Smooth muscle cell (in vitro differentiated cells): ENCODE measurements around the gene ISG15. TPM values are rescaled to one million over a fixed set of nuclear protein-coding genes. Genes with fewer than 3 reads are reported as not detected.

ENCODE experiments used
- DNase-seq: peaks from one replicate; lab custom pipeline; 2025; ENCODE audit not compliant: unreplicated experiment; lab: John Stamatoyannopoulos, UW
- H2AFZ ChIP-seq: fragments of 200-600 bp; sonication (generic); 2 replicates; pipeline ENCODE4 v1.6.0; 2016; ENCODE audit warnings: antibody characterized with exemption, low read depth, mild to moderate bottlenecking
- H3F3A ChIP-seq: fragments of 200-600 bp; sonication (generic); 2 replicates; pipeline ENCODE4 v1.6.0; 2017; ENCODE audit warnings: antibody characterized with exemption, low read depth
- H3K27ac ChIP-seq: fragments of 200-600 bp; sonication (generic); 2 replicates; pipeline ENCODE4 v1.5.1; 2016; ENCODE audit warnings: low read depth, mild to moderate bottlenecking
- H3K27me3 ChIP-seq: fragments of 200-600 bp; sonication (generic); 2 replicates; pipeline ENCODE4 v1.6.1; 2016; ENCODE audit warnings: low read depth, mild to moderate bottlenecking
- H3K36me3 ChIP-seq: fragments of 200-600 bp; sonication (generic); 2 replicates; pipeline ENCODE4 v1.5.1; 2016; ENCODE audit warnings: low read depth
- H3K4me1 ChIP-seq: fragments of 200-600 bp; sonication (generic); 2 replicates; pipeline ENCODE4 v1.5.1; 2016; ENCODE audit warnings: low read depth
- H3K4me2 ChIP-seq: fragments of 200-600 bp; sonication (generic); 2 replicates; pipeline ENCODE4 v1.6.0; 2016; ENCODE audit warnings: mild to moderate bottlenecking
- H3K4me3 ChIP-seq: fragments of 200-600 bp; sonication (generic); 2 replicates; pipeline ENCODE4 v1.5.1; 2016; ENCODE audit warnings: mild to moderate bottlenecking
- H3K79me2 ChIP-seq: fragments of 200-600 bp; sonication (generic); 2 replicates; pipeline ENCODE4 v1.6.0; 2016; ENCODE audit warnings: low read depth, mild to moderate bottlenecking
- H3K9ac ChIP-seq: fragments of 200-600 bp; sonication (generic); 2 replicates; pipeline ENCODE4 v1.6.0; 2016; ENCODE audit warnings: low read depth
- H3K9me3 ChIP-seq: fragments of 200-600 bp; sonication (generic); replicated peaks from 2 replicates; pipeline ENCODE4 v1.5.1; 2016; ENCODE audit warnings: low read depth
- H4K20me1 ChIP-seq: fragments of 200-600 bp; sonication (generic); 2 replicates; pipeline ENCODE4 v1.6.0; 2016; ENCODE audit warnings: low read depth
- CTCF ChIP-seq: fragments of 200-600 bp; sonication (generic); IDR thresholded peaks from 2 replicates; pipeline ENCODE4 v1.5.1; 2017; ENCODE audit warnings: borderline replicate concordance, mild to moderate bottlenecking, antibody characterized with exemption; ENCODE audit not compliant: insufficient read depth, poor library complexity, severe bottlenecking
- WGBS: methylation state at CpG from one replicate; pipeline ENCODE4 v1.1.7; 2016; ENCODE audit warnings: low lambda C conversion rate; 5-methylcytosine and 5-hydroxymethylcytosine counted together
- polyA plus RNA-seq: library from polyadenylated mRNA; unstranded; fragments of >200 nt; fragmentation: Nextera tagmentation; extraction: Ambion mirVana; gene quantifications from 2 replicates; pipeline ENCODE4 v1.2.1, GENCODE V29; 2016
- total RNA-seq: library from RNA; depleted of rRNA; stranded (reverse); fragments of >200 nt; gene quantifications from 2 replicates; pipeline ENCODE4 v1.2.3, GENCODE V29; 2014

The ISG15 gene
- total and polyA plus RNA-seq, 2 experiments from 2014 or later = 109 to 147 TPM

GRCh38 chr1:978835-979743, 34.2 kb upstream of the ISG15 start:
- Histone ChIP-seq H3K36me3 (no peaks in the 10 kb centered on the region), H3K4me1 (no peaks in the 10 kb centered on the region), H2AFZ (no peak overlapping the region), H4K20me1 (no peaks in the 10 kb centered on the region), H3K4me3 (no peak overlapping the region), H3K9me3 (no peaks in the 10 kb centered on the region), H3K79me2 (no peaks in the 10 kb centered on the region), H3K9ac (no peak overlapping the region), H3K27me3 (peaks cover 8% of the 10 kb centered on the region), H3K27ac (no peak overlapping the region), H3K4me2 (no peak overlapping the region), H3F3A (no peaks in the 10 kb centered on the region)
- WGBS = 90% methylated on average over 60 of the region's 60 CpGs
- no peak for DNase-seq
- no peak for TF ChIP-seq CTCF

GRCh38 chr1:979744-980072, 33.6 kb upstream of the ISG15 start:
- no peaks in the 10 kb centered on the region for H3K9me3 ChIP-seq

GRCh38 chr1:980137-980571, 33.1 kb upstream of the ISG15 start:
- no peaks in the 10 kb centered on the region for H4K20me1 ChIP-seq
- no peak for DNase-seq
- no peak overlapping the region for H3K9ac ChIP-seq
- H3K9me3 ChIP-seq = no peaks in the 10 kb centered on the region
- no peak overlapping the region for H2AFZ ChIP-seq
- TF ChIP-seq CTCF = no peak
- H3K4me1 ChIP-seq = no peaks in the 10 kb centered on the region
- H3K36me3 ChIP-seq = no peaks in the 10 kb centered on the region
- peaks cover 9% of the 10 kb centered on the region for H3K27me3 ChIP-seq
- no peaks in the 10 kb centered on the region for H3K79me2 ChIP-seq
- no peaks in the 10 kb centered on the region for H3F3A ChIP-seq
- no peak overlapping the region for H3K4me3 ChIP-seq
- no peak overlapping the region for H3K27ac ChIP-seq
- WGBS = 89% methylated on average over 13 of the region's 13 CpGs
- H3K4me2 ChIP-seq = no peak overlapping the region

More at GRCh38 chr1:979744-980072, 33.6 kb upstream of the ISG15 start:
- Histone ChIP-seq H4K20me1 (no peaks in the 10 kb centered on the region), H3K4me1 (no peaks in the 10 kb centered on the region), H3K4me2 (no peak overlapping the region), H3K79me2 (no peaks in the 10 kb centered on the region), H3K36me3 (no peaks in the 10 kb centered on the region), H3K27me3 (peaks cover 8% of the 10 kb centered on the region), H2AFZ (no peak overlapping the region), H3F3A (no peaks in the 10 kb centered on the region), H3K27ac (no peak overlapping the region), H3K4me3 (no peak overlapping the region), H3K9ac (no peak overlapping the region)
- no peak for TF ChIP-seq CTCF
- WGBS = 97% methylated on average over 9 of the region's 9 CpGs
- no peak for DNase-seq
